GM12878 (cell line): Measurements from ENCODE around the gene MRPL12. TPM values are rescaled to one million over a fixed set of nuclear protein-coding genes. Genes with fewer than 3 reads are reported as not detected.

Experiments
- ASH2L ChIP-seq: fragments of 300-600, 200-600 bp; sonication (generic); IDR thresholded peaks from 2 replicates; pipeline ENCODE4 v1.6.1; 2017; ENCODE audit warnings: low read depth, mild to moderate bottlenecking, borderline replicate concordance
- CHD1 ChIP-seq: IDR thresholded peaks from 2 replicates; pipeline ENCODE4 v1.6.1; 2012; ENCODE audit warnings: low read depth, low read length, improper control_type of control experiment
- CHD4 ChIP-seq: fragments of 200-600 bp; sonication (generic); IDR thresholded peaks from 2 replicates; pipeline ENCODE4 v1.6.1; 2016; ENCODE audit warnings: mild to moderate bottlenecking
- E2F8 ChIP-seq: fragments of 450-650 bp; IDR thresholded peaks from 2 replicates; pipeline ENCODE4 v1.6.1; 2018; ENCODE audit warnings: mild to moderate bottlenecking, low read depth, moderate library complexity; ENCODE audit not compliant: partially characterized antibody
- ETV6 ChIP-seq, 2 experiments: fragments of 450-650 bp in 1 of 2; IDR thresholded peaks in 1 of 2; conservative IDR thresholded peaks in 1 of 2; 2 replicates each; pipeline ENCODE4 v1.6.1; 2014; ENCODE audit warnings: antibody characterized with exemption in 1 of 2, borderline replicate concordance in 1 of 2, low read depth in 1 of 2, mild to moderate bottlenecking in 1 of 2, moderate library complexity in 1 of 2
- FOS ChIP-seq: IDR thresholded peaks from 3 replicates; pipeline ENCODE4 v1.6.1; 2011; ENCODE audit warnings: borderline replicate concordance; ENCODE audit not compliant: insufficient read length; ENCODE audit errors: extremely low read depth
- HCFC1 ChIP-seq: fragments of 150-350 bp; IDR thresholded peaks from 2 replicates; pipeline ENCODE4 v1.6.1; 2014; ENCODE audit warnings: low read length
- KAT2A ChIP-seq: conservative IDR thresholded peaks from 2 replicates; pipeline ENCODE4 v1.6.1; 2011; ENCODE audit warnings: low read depth, low read length; ENCODE audit not compliant: control insufficient read depth
- KLF5 ChIP-seq: fragments of 450-650 bp; IDR thresholded peaks from 2 replicates; pipeline ENCODE4 v1.6.1; 2014; ENCODE audit warnings: mild to moderate bottlenecking; ENCODE audit not compliant: partially characterized antibody
- MAX ChIP-seq: IDR thresholded peaks from 2 replicates; pipeline ENCODE4 v1.6.1; 2012; ENCODE audit warnings: low read depth, low read length, improper control_type of control experiment
- MTA2 ChIP-seq: fragments of 450-650 bp; IDR thresholded peaks from 2 replicates; pipeline ENCODE4 v1.6.1; 2016; ENCODE audit warnings: low read depth, mild to moderate bottlenecking, moderate library complexity
- MYB ChIP-seq: fragments of 150-350 bp; IDR thresholded peaks from 2 replicates; pipeline ENCODE4 v1.6.1; 2014; ENCODE audit warnings: mild to moderate bottlenecking, low read depth, low read length, borderline replicate concordance
- NFIC ChIP-seq: IDR thresholded peaks from 2 replicates; pipeline ENCODE4 v1.6.1; 2012; ENCODE audit warnings: low read depth, mild to moderate bottlenecking, inconsistent platforms, low read length, moderate library complexity
- SMC3 ChIP-seq: IDR thresholded peaks from 2 replicates; pipeline ENCODE4 v1.6.1; 2011; ENCODE audit warnings: low read length, improper control_type of control experiment, borderline replicate concordance
- SREBF1 ChIP-seq: IDR thresholded peaks from 2 replicates; pipeline ENCODE4 v1.6.1; 2012; ENCODE audit warnings: mild to moderate bottlenecking, low read length
- SRF ChIP-seq, 2 experiments: IDR thresholded peaks; 2 replicates each; pipeline ENCODE4 v1.6.1; 2011; ENCODE audit warnings: low read depth in 2 of 2, low read length in 2 of 2, mild to moderate bottlenecking in 1 of 2, moderate library complexity in 1 of 2
- TAF1 ChIP-seq: IDR thresholded peaks from 2 replicates; pipeline ENCODE4 v1.6.1; 2011; ENCODE audit warnings: mild to moderate bottlenecking, low read depth, low read length, borderline replicate concordance
- ZNF24 ChIP-seq: fragments of 450-650 bp; IDR thresholded peaks from 2 replicates; pipeline ENCODE4 v1.6.1; 2017; ENCODE audit warnings: antibody characterized with exemption, mild to moderate bottlenecking
- polyA plus RNA-seq, 11 experiments: library from polyadenylated mRNA; depleted of rRNA in 4 of 11; unstranded in 6 of 11; stranded (reverse) in 5 of 11; fragments of >200 nt; fragmentation: Nextera tagmentation in 4 of 11; fragmentation: Illumina TruSeq in 1 of 11; extraction: Ambion mirVana in 4 of 11; extraction: Trizol in 1 of 11; gene quantifications; 1 replicate in 1 of 11; 2 replicates in 10 of 11; pipeline versions ENCODE4 v1.2.1 to v1.2.3, GENCODE V29; 2011 to 2016; ENCODE audit warnings: inconsistent platforms in 2 of 11, missing spikeins in 2 of 11, low read depth in 1 of 11
- total RNA-seq, 4 experiments: library from RNA; depleted of rRNA in 3 of 4; stranded (reverse); fragments of >200 nt in 3 of 4; fragmentation: Illumina TruSeq in 1 of 4; extraction: Trizol in 1 of 4; gene quantifications; 2 replicates each; pipeline versions ENCODE4 v1.2.1 to v1.2.3, GENCODE V29; 2013 to 2021
- TF ChIP-seq, protein P1 (sequence below): fragments of 450-650 bp; conservative IDR thresholded peaks from 2 replicates; pipeline ENCODE4 v1.6.1; 2017; ENCODE audit warnings: mild to moderate bottlenecking, moderate library complexity
- TF ChIP-seq, protein P2 (sequence below): fragments of 450-650 bp; IDR thresholded peaks from 2 replicates; pipeline ENCODE4 v1.6.1; 2018; ENCODE audit warnings: borderline replicate concordance, mild to moderate bottlenecking; ENCODE audit not compliant: partially characterized antibody

Gene MRPL12
- total and polyA plus RNA-seq, 10 of the 15 experiments (the other 5 are each of a cell fraction or from before 2014, with no cell fraction given), result 1.3 to 269 (median 117) TPM

GRCh38 chr17:81666342-81667191 lies 36.6 kb upstream of the MRPL12 start, which contains the start of the genes CCDC137 and OXLD1 (continued):
- TF ChIP-seq NFIC (no peak), SMC3 (no peak), ZNF24 (no peak), FOS (peak; percentile 57), CHD4 (no peak), KLF5 (peak; percentile 40), HCFC1 (peak; percentile 65), KAT2A (no peak), SREBF1 (no peak), MTA2 (no peak), ETV6 (conservative IDR thresholded peaks at IDR 0.05 in 1 of 2, IDR thresholded peaks at IDR 0.05 in 1 of 2; ENCODE audit: borderline replicate concordance in 1 of 2, low read depth in 1 of 2) (peak in 1 of 2 experiments; percentile 71; a peak in 1 of 4 replicates), SRF (IDR thresholded peaks at IDR 0.05; ENCODE audit: low read depth in 2 of 2, low read length in 2 of 2) (0 out of 4 replicates have a peak, but pooled peaks of 1 of the 2 experiments have one; percentile 23), CHD1 (no peak), MYB (no peak), TAF1 (peak; percentile 95), ASH2L (no peak), E2F8 (peak; percentile 92), MAX (peak; percentile 66; the same call in 1 of the 2 replicates)
- TF ChIP-seq, protein P1, sequence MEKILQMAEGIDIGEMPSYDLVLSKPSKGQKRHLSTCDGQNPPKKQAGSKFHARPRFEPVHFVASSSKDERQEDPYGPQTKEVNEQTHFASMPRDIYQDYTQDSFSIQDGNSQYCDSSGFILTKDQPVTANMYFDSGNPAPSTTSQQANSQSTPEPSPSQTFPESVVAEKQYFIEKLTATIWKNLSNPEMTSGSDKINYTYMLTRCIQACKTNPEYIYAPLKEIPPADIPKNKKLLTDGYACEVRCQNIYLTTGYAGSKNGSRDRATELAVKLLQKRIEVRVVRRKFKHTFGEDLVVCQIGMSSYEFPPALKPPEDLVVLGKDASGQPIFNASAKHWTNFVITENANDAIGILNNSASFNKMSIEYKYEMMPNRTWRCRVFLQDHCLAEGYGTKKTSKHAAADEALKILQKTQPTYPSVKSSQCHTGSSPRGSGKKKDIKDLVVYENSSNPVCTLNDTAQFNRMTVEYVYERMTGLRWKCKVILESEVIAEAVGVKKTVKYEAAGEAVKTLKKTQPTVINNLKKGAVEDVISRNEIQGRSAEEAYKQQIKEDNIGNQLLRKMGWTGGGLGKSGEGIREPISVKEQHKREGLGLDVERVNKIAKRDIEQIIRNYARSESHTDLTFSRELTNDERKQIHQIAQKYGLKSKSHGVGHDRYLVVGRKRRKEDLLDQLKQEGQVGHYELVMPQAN, result peak; percentile 79
- TF ChIP-seq, protein P2, sequence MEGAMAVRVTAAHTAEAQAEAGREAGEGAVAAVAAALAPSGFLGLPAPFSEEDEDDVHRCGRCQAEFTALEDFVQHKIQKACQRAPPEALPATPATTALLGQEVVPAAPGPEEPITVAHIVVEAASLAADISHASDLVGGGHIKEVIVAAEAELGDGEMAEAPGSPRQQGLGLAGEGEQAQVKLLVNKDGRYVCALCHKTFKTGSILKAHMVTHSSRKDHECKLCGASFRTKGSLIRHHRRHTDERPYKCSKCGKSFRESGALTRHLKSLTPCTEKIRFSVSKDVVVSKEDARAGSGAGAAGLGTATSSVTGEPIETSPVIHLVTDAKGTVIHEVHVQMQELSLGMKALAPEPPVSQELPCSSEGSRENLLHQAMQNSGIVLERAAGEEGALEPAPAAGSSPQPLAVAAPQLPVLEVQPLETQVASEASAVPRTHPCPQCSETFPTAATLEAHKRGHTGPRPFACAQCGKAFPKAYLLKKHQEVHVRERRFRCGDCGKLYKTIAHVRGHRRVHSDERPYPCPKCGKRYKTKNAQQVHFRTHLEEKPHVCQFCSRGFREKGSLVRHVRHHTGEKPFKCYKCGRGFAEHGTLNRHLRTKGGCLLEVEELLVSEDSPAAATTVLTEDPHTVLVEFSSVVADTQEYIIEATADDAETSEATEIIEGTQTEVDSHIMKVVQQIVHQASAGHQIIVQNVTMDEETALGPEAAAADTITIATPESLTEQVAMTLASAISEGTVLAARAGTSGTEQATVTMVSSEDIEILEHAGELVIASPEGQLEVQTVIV, result peak; percentile 97
